ENCODE measurements around the gene OTOP2.
"Not testable (repeated sequence)": the region's sequence is repeated elsewhere in the genome, so short reads cannot be mapped to it uniquely, and the experiment has no call there.

OTOP2 gene

GRCh38 chr17:74971069-74971841 lies 47.2 kb downstream of the OTOP2 start:
- no peak for DNase-seq (ENCODE audit: low read depth in 2 of 2)

DNA sequence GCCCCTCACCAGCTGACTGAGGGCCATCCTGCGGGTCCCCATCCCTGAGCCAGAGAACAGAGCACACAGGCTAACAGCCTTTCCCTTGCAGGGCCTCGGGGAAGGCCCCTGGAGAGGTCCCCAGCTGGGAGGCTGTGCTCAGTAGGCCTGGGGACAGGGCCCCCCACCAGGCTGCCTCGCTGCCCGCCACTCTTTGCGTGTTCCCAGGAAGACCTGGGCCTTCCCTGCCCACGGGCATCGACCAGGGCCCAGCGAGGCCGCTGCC lies 47.7 kb downstream of the OTOP2 start:
- no peak for DNase-seq (ENCODE audit: low read depth in 2 of 2)

GRCh38 chr17:74972107-74972972 lies 48.3 kb downstream of the OTOP2 start, which contains the start of gene HID1:
Gene HID1 (minus strand): TSS chr17:74972759. CDS start chr17:74972656, 103 bp downstream.
- peak; percentile 69 to 75 for DNase-seq (ENCODE audit: low read depth in 2 of 2)

DNA sequence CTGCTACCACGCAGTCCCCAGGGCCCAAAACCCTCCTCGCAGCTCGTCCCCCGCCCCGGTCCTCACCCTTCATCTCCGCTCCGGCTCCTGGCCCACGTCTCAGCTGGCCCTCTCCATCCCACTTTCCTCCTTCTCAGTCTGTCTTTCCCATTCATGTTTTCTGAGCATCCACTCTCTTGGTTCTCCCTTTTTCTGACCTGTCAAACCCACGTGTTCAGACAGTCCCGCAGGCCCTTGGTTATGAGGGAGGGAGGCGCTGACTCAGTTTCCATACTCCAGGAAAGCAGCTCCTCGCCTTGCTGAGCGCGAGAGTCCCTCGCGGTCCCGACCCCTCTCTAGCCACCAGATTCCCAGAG lies 48.9 kb downstream of the OTOP2 start:
- DNase-seq (ENCODE audit: low read depth in 2 of 2), result no peak

- no peak for DNase-seq (ENCODE audit: low read depth in 2 of 2)
Measured at GRCh38 chr17:74975943-74976342, 51.9 kb downstream of the OTOP2 start.

DNA sequence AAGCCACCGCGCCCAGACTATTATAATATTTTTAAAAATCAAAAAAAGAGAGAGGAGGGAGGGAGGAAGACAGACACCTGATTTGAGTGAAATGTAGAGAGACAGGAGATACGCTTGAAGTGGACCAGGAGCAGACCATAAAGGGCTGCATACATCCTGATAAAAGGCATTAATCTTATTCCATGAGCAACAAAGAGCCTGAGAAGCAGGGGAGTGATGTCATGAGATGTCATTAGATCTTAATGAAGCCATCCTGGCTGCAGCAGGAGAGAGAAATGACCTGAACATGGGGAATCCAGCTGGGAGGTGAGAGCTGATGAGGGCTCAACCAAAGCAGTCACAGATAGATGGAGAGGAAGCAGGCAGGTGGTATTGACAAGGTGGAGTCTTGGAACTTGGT lies 53.7 kb downstream of the OTOP2 start:
- no peak for DNase-seq (ENCODE audit: low read depth in 2 of 2)

- no peak for DNase-seq (ENCODE audit: low read depth in 2 of 2)
Measured at GRCh38 chr17:74978240-74978639, 54.2 kb downstream of the OTOP2 start.

GRCh38 chr17:74979408-74980146 lies 55.5 kb downstream of the OTOP2 start:
- DNase-seq (ENCODE audit: low read depth in 2 of 2), result no peak

GRCh38 chr17:74981318-74981978 lies 57.4 kb downstream of the OTOP2 start:
- DNase-seq (ENCODE audit: low read depth in 2 of 2), result no peak

GRCh38 chr17:74981979-74982662 lies 58.0 kb downstream of the OTOP2 start:
- peak; percentile 40 to 46 for DNase-seq (ENCODE audit: low read depth in 2 of 2)

DNA sequence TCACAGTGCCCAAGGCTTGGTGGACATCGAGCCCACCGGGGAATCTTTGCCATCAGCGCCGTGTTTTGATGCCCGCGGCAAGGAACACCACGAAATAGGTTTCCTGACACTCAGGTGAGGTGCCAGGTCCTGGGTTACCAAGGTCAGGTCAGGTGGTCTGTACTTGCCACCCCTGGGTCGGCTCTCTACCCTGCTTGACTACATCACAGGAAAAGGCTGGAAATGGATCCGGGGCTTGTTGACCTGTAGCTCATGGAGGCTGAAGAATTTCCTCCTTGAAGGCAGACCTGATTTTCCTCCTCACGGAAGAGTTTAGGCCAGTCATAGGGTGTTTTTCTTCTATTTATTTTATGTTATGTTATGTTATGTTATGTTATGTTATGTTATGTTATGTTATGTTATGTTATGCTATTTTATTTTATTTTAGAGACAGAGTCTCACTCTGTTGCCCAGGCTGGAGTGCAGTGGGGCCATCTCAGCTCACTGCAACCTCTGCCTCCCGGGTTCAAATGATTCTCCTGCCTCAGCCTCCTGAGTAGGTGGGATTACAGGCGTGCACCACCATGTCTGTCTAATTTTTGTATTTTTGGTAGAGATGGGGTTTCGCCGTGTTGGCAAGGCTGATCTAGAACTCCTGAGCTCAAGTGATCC lies 58.7 kb downstream of the OTOP2 start:
- DNase-seq (ENCODE audit: low read depth in 2 of 2), result not testable (repeated sequence)
